GM18517 (cell line): ENCODE measurements around the gene GRM7.

Experiments
- ATAC-seq: cut with Tn5 transposase; IDR thresholded peaks from one replicate; pipeline ENCODE4 v1.9.1; 2021; ENCODE audit warnings: mild to moderate bottlenecking, moderate library complexity; ENCODE audit not compliant: unreplicated experiment

GRM7 gene

DNA sequence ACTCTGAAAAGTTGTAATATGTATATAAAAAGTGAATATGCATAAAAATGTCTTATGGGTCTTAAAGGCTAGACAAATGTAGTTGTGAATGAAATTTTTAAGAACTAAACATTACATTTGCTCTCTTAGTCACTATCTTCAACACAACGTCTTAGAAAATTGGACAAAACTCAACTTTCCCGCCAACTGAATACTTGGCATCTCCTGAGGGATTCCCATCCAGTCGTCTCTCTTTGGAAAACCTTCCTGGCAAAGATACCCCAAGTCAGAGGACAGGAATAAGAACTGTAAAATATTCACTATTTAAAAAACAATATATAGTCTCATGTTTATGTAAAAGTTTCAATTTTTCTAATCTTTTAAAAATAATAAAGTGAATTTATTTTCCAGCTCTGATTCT lies 354.8 kb downstream of the GRM7 start:
- no peak for ATAC-seq

- ATAC-seq = no peak
Observed at GRCh38 chr3:7226393-7226792, 365.5 kb downstream of the GRM7 start.

- ATAC-seq = no peak
Observed at GRCh38 chr3:7238565-7239295, 377.8 kb downstream of the GRM7 start.

GRCh38 chr3:7241584-7242302 lies 380.8 kb downstream of the GRM7 start:
- ATAC-seq = no peak

DNA sequence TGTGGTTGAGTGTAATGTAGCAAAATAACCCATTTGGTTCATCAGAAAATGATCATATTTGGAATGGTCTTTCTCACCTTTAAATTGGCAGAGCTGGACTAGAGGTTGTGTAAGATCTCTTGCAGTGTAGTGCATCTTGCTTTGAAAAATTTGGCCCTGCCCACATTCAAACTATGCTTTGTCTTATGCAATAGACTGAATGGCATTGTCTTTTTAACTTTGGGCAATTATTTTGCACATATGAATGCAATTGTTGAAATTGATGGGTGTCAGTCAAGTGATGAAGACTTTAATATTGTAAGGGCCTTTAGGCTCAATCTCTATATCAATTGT lies 381.4 kb downstream of the GRM7 start:
- ATAC-seq = no peak

DNA sequence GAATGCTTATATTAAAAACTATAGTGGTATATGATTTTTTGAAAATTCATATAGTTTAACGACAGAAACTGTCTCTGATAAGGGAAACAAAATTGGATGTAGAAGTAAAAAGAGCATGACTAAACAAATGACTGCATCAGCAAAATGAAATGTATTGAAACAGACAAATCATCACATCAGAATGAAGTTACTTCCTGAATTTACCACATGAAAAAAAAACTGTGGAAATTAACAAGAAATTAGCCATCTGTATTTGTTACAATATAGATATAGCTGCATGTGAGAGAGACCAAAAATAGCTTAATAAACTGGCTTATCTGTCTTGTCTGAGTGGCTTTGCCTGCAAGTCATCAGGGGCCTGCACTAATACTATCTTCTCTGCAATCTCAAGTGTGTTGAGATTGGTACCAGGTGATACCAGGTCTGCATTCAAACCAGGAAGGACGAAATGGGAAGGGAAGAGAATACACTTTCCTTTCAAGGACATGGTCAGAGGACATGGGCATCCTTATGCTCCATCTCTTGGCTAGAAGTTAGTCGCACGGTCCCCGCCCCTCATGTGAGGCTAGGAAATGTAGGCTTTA lies 388.7 kb downstream of the GRM7 start:
- ATAC-seq = no peak

GRCh38 chr3:7254251-7254650 lies 393.3 kb downstream of the GRM7 start:
- ATAC-seq = no peak

GRCh38 chr3:7260975-7261374 lies 400.1 kb downstream of the GRM7 start:
- no peak for ATAC-seq

DNA sequence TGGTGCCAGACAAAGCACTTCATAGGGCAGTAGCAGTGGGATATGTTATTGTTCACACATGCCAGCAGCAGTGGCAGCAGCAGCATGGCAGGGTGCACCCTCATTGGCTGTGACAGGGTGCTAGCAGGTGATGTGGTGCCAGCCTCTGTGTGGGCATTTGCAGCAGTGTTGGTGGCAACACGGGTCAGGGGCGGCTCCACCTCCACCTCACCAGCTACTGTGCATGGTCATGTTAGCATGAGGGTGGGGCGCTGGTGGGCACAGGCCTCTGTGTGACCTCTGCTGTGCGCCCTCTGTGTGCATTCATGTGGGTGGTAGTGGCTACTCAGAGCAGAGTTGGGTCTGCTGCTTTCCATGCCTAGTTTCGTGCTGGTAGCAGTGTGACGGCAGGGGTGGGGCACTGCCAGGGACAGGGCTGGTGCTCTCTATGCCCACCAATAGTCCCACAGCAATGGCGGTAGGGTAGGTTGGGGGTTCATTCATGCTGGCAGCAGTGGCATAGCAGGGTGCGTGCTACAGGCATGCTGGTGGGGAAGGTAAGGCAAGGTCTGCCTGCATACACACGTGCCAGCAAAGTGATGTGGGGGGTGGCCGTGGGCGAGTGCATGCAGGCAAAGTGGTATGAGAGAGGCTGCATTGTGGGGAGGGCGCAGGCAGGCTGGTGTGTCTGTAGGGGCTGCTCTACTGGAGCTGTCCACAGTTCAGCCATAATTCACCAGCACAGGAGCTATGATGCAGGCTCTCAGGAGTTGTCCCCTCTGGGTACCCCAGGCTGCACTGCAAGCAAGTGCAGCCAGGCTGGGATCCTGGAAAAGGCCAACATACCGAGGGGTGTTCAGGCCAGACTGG lies 402.7 kb downstream of the GRM7 start:
- no peak for ATAC-seq

DNA sequence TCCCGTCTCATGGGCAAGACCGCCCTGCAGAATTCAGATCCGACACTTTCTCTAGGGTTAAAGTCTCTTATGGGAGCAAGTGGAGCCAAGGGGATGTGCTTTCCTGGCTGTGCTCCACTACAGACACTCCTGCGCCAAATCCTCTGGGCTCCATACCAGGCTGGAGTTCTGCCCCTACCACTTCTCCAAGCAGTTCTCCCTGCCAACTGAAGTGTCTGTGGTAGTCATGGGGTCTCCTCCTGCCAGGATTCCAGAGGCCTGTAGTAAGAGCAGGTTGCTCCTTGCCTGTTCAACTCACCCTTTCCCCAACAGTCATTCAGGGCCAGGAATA lies 403.2 kb downstream of the GRM7 start:
- ATAC-seq = no peak

GRCh38 chr3:7265736-7266135 lies 404.8 kb downstream of the GRM7 start:
- ATAC-seq = no peak

DNA sequence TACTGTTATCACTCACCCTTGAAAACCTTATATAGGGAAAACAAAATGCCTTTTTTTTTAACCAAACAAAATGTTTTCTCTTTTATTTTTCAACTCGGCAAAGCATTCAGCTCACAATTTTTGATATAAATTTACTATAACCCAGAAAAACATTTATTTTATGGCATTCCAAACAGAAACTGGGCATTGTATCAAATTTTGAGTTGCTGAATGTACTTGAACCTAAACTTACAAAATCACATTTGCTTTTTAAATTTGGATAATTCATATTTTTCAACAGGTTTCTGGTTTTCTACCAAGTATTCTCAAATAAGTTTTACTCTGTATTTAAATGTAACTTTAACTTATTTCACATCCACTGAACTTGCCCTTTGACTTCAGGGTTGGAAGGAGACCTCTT lies 405.6 kb downstream of the GRM7 start:
- ATAC-seq = no peak

- ATAC-seq = no peak
Observed at GRCh38 chr3:7270731-7271130, 409.8 kb downstream of the GRM7 start.

- no peak for ATAC-seq
Observed at GRCh38 chr3:7271631-7272030, 410.7 kb downstream of the GRM7 start.

DNA sequence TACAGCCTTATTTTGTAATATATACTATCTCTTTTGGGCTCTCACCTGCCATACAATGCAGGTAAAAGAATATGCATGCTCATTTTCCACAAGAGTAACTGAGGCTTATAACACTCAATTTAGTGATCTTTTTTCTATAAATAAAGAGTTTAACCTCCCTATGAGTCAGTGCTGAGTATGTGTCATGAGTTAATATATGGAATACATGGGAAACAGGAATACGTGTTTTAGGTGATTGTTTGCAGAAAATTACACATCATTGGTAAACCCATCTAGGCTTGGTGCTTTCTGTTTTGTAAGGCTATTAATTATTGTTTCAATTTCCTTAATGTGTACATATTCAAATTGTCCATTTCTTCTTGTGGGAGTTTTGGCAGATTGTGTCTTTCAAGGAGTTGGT lies 411.3 kb downstream of the GRM7 start:
- ATAC-seq = no peak

- ATAC-seq = no peak
Observed at GRCh38 chr3:7275396-7275795, 414.5 kb downstream of the GRM7 start.

DNA sequence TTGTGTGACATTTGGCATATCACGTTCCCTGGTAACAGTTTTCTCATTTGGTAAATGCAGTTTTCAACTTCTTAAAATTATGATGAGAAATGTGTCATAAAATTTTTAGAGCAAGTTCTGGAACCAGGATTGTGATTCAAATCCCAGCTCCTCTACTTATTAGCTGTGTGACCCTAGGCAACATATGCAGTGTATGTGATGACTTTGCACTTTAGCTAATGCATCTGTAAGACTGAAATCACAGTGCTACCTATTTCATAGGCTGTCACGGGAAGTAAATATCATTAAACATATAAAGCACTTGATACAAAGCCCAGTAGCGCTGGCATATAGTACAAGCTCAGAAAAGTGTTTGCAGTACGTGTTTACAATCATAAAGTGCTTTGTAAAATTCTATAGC lies 419.4 kb downstream of the GRM7 start:
- no peak for ATAC-seq

- ATAC-seq = no peak
Observed at GRCh38 chr3:7282988-7283387, 422.1 kb downstream of the GRM7 start.

DNA sequence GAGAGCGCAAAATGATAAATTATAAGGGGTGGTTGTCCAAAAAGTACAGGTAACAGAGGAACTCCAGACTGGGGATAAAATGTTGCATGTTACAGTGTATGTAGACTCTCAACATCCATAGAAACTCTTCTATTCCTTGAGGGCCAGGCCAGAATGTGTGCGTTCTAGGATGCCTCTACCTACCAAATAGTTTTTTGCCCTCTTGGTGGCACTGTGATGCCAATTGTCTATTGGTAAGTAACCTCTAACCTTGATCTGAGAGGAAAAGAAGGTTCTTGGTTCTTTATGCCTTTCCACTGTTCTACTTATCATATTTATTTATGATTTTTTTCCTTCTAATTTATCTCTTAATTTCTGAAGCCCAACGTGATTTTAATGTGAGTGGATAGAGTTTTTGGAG lies 424.6 kb downstream of the GRM7 start:
- ATAC-seq = no peak

DNA sequence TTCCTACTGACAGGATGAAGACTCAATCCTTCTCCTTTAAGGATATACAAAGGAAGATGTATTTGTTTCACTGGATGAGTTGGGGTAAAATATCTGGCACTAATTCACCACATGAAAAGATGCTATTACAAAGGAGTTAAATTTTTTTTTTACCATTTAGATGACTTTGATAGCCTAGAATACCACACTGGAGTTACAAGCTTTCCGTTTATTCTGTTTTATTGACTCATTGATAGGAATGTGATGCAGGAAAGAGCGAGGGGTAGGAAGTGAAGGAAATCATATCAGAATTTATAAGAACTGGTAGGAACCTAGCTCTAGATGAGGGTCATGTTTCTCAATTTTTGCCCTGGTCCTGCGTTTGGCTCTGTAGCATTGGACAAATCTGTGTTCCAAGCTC lies 427.2 kb downstream of the GRM7 start:
- no peak for ATAC-seq

DNA sequence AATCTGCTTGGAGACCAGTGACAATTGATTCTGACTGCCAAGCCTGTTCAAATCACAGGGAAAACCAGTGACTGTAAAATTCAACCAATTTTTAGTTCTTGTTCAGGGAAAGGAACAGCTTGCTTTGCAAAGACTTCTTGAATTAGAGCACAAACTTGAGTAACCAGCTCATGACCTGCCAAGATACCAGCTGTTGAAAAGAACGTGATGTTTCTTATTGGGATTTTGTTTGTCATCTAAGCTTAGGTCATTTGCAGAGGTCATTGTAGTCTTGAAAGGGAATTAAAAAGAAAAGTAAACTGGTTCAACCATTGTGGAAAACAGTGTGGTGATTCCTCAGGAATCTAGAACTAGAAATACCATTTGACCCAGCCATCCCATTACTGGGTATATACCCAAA lies 428.2 kb downstream of the GRM7 start:
- ATAC-seq = no peak
